ENCODE measurements around the gene MFAP4. TPM values are rescaled to one million over a fixed set of nuclear protein-coding genes. Genes with fewer than 3 reads are reported as not detected.

Gene MFAP4, protein sequence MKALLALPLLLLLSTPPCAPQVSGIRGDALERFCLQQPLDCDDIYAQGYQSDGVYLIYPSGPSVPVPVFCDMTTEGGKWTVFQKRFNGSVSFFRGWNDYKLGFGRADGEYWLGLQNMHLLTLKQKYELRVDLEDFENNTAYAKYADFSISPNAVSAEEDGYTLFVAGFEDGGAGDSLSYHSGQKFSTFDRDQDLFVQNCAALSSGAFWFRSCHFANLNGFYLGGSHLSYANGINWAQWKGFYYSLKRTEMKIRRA
- total RNA-seq (2022; extraction: Qiagen RNA extraction) = 0.05 to 0.06 TPM in 2 of 5 replicates, not detected in the others

DNA sequence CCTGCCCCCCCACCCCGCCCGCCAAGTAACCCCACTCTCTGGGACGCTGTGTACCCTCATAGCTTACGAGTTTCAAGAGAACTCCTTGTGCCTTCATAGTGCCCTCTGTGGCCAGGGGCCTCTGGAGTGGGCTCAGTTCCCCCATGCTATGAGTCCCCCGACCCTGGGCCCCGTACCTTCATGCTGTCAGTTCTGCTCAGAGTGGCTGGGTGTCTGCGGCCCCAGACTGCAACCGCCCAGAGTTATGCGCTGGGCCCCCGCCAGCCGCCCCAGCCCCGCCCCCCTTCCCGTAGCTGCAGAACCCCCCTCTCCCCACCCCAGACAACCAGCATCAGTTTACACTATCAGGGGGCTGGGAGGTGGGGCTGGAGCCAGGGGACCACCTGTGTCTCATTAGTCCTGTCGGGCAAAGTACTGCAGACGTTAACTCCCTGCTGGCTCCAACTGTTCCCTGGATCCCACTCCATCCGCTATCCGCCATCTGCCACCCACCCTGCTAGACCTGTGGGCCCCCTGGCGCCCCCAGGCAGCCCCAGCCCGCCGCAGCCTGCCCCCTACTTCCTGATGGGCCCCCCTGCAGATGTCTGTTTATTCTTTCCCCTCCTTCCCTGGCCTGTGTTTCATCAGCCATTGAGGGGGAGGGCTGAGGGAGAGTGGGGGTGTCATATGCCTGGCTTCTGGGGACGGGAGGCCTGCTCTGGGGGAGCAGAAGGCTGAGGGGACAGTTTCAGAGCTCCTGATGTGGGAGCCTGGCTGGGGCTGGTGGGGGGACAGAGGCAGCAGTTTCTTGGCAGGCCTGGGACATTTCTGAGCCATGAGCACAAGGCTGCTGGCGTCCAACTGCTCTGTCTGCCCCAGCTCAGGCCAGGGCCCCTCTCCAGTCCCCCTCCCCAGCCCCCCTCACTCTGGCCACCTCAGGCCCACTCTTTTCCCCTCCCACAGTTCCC lies at the start of gene MFAP4:
MFAP4 (minus strand) TSS at position 217 of the 947 bp plus-strand sequence; CDS start at position 182, 35 bp downstream.

DNA sequence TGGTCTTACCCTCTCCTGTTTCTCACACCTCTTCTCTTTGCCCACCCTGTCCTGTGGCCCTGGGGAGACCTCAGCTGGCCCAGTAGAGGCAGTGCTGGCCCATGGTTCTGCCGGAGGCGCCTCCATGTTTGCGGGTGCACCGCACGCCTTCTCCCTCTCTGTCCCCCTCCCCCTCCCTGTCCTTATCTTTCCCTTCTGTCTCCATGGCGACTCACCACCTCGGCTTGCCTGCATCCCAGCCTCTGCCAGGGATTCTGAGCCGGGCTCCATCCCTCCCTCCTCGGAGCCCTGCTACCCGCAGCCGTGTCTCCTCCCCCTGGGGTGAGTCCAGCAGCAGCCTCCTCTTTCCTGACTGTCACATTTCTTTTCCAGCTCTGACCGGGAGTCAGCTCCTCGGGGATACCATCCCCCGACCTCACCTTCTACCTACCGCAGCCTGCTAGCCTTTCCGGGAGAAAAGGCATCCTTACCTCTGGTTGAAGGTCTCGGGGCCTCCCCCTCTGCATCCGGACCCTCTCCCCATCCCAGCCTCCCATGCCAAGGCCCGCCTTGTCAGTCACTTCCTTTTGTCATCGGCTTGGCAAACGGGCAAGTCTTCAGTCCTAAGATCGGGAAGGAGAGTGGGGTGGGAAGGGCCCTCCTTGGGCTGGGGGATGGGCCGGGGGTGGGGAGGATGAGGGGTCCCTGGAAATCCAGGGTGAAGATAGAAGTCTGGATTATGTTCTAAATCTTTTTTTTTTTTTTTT lies 24.1 kb upstream of the MFAP4 start, which contains the start of gene RNF112:
RNF112 (plus strand) TSS at position 358 of the 746 bp plus-strand sequence; CDS start at position 535, 177 bp downstream.

GRCh38 chr17:19378416-19379360 lies 8.3 kb downstream of the MFAP4 start, which contains the start of gene MAPK7:
TSS of gene MAPK7 (plus strand) at chr17:19378498. CDS start at chr17:19378901, 403 bp downstream.

DNA sequence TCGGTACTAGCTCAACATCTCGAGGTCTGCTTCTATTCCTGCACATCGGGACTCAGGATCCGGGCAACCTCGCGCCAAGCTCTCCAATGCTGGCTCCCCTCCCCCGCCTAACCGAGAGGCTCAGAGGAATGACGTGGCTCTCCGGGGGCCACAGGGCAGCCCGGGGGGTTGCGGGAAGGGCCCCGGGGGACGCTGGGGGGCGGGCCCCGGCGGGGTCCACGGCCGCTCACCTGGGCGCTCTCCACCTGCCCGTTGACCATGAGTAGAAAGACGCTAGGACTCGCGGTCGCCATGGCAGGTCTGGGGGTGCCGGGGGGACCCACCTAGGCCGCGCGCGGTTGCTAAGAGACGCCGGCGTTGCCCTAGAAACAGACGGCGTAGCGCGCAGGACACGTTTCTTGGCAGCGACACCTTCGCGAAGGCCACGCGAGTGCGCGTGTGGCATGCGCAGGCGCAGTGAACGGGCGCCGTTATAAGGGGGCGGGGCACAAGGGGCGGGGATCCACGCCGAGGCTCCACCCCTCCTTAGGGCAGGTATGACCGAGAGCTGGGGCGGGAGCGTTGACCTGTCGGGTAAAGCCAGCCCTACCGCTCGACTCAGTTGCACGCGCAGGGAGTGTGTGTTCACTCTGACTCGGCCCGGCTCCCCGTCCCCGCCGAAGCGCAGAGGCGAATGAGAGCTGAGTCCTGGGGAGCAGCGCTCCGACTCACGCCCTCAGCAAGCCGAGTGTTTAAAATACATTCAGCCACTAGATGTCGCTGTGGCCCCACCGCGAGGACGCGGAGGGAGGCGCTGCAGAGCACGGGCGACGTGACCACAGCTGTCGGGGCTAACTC lies 24.5 kb downstream of the MFAP4 start, which contains the start of gene B9D1:
B9D1 (minus strand) TSS at position 447 of the 837 bp plus-strand sequence; CDS start at position 293, 154 bp downstream.

Other genes with a start within 250 kb of the MFAP4 start
- 41.4 to 64.3 TPM (median 51.8 TPM) in 5 replicates for gene EPN2, start 149.8 kb downstream of the MFAP4 start, total RNA-seq (2022; extraction: Qiagen RNA extraction)
- 39.6 to 50.0 TPM (median 49.4 TPM) in 5 replicates for gene B9D1, start 24.5 kb downstream of the MFAP4 start, total RNA-seq (2022; extraction: Qiagen RNA extraction)
- 19.3 to 27.3 TPM (median 24.9 TPM) in 5 replicates for gene MAPK7, start 8.7 kb downstream of the MFAP4 start, total RNA-seq (2022; extraction: Qiagen RNA extraction)
- gene RNF112, start 24.0 kb upstream of the MFAP4 start, total RNA-seq (2022; extraction: Qiagen RNA extraction) = 0.13 to 0.95 TPM (median 0.39 TPM) in 5 replicates
- gene SLC47A1, start 146.7 kb upstream of the MFAP4 start, total RNA-seq (2022; extraction: Qiagen RNA extraction) = 23.1 to 25.2 TPM (median 24.0 TPM) in 5 replicates

All from A549 treated with CORT108297 at 1 μM for 4 hours (cell line).